Right lobe of liver (tissue), 6 donors: ENCODE measurements around the gene RGS12. TPM values are rescaled to one million over a fixed set of nuclear protein-coding genes. Genes with fewer than 3 reads are reported as not detected.
A peak's percentile ranks its signal among the peaks of the same experiment; 100 is the strongest.

Experiments
- ATAC-seq, 4 donors: fragments of 200-7000 bp; cut with Tn5 transposase; one replicate each; pipeline ENCODE4 v1.9.1; 2020; ENCODE audit warnings: mild to moderate bottlenecking in 4 of 4, moderate library complexity in 4 of 4
- DNase-seq, 3 donors: peaks; one replicate each; pipeline ENCODE4 v3.0.0-alpha.2; 2020
- H3K27ac ChIP-seq, 3 donors: fragments of 200-600 bp; one replicate each; pipeline ENCODE4 v1.8.0; 2022
- H3K27me3 ChIP-seq, 2 donors: fragments of 200-600 bp; one replicate each; pipeline ENCODE4 v1.8.0; 2022
- H3K36me3 ChIP-seq, 4 donors: fragments of 200-600 bp; sonication (generic) in 1 of 4; one replicate each; pipeline versions ENCODE4 v1.5.1 to v1.8.0; 2017 to 2022; ENCODE audit warnings: control low read depth in 1 of 4
- H3K4me1 ChIP-seq, 4 donors: fragments of 200-600 bp; sonication (generic) in 1 of 4; one replicate each; pipeline versions ENCODE4 v1.5.1 to v1.8.0; 2017 to 2022; ENCODE audit warnings: control low read depth in 1 of 4
- H3K4me3 ChIP-seq, 3 donors: fragments of 200-600 bp; one replicate each; pipeline ENCODE4 v1.8.0; 2022
- H3K9me3 ChIP-seq, 4 donors: fragments of 200-600 bp; sonication (generic) in 1 of 4; one replicate each; pipeline versions ENCODE4 v1.5.1 to v1.8.0; 2017 to 2022; ENCODE audit warnings: control low read depth in 1 of 4
- CTCF ChIP-seq, 4 donors: fragments of 200-600 bp in 3 of 4; fragments of 450-650 bp in 1 of 4; IDR thresholded peaks; one replicate each; pipeline versions ENCODE4 v1.5.1 to v1.8.0; 2016 to 2022; ENCODE audit warnings: antibody characterized with exemption in 4 of 4, mild to moderate bottlenecking in 2 of 4
- POLR2A ChIP-seq: fragments of 450-650 bp; IDR thresholded peaks from one replicate; pipeline ENCODE4 v1.6.1; 2017; ENCODE audit warnings: antibody characterized with exemption, mild to moderate bottlenecking
- WGBS: methylation state at CpG from one replicate; pipeline ENCODE4 v1.1.6; 2018; ENCODE audit warnings: low coverage, low lambda C conversion rate; ENCODE audit not compliant: insufficient coverage; ENCODE audit errors: missing lambda C conversion rate; 5-methylcytosine and 5-hydroxymethylcytosine counted together
- intact Hi-C, 2 donors: fragments of 100-400 bp; cut with DNase I; formaldehyde crosslinking; loops; one replicate each; pipeline versions ENCODE4 v1.11.2 to v1.14.1; 2022
- long read RNA-seq: library from polyadenylated mRNA; unstranded; transcript quantifications from one replicate; pipeline ENCODE4 v2.0.0, GENCODE V29; 2019
- total RNA-seq, 6 experiments: library from RNA; depleted of rRNA in 2 of 6; stranded (reverse); fragments of >200 nt in 2 of 6; fragmentation: NEBNext Ultra II Directional in 3 of 6; extraction: Animal tissue kit (Norgen Biotek cat#: 25700) in 3 of 6; gene quantifications; one replicate each; pipeline versions ENCODE4 v1.1.0 to v1.2.4, GENCODE V29; 2016 to 2023
- donor health status: DM: no; HTN: yes; CAD: no.
- donor health status: DM: no; HTN: no; CAD: no.
- donor health status: DM: no; HTN: no; CAD: no.
- donor health status: DM: no; HTN: yes; CAD: no.
- donor health status: DM: no; HTN: yes; CAD: no.

RGS12 gene, protein sequence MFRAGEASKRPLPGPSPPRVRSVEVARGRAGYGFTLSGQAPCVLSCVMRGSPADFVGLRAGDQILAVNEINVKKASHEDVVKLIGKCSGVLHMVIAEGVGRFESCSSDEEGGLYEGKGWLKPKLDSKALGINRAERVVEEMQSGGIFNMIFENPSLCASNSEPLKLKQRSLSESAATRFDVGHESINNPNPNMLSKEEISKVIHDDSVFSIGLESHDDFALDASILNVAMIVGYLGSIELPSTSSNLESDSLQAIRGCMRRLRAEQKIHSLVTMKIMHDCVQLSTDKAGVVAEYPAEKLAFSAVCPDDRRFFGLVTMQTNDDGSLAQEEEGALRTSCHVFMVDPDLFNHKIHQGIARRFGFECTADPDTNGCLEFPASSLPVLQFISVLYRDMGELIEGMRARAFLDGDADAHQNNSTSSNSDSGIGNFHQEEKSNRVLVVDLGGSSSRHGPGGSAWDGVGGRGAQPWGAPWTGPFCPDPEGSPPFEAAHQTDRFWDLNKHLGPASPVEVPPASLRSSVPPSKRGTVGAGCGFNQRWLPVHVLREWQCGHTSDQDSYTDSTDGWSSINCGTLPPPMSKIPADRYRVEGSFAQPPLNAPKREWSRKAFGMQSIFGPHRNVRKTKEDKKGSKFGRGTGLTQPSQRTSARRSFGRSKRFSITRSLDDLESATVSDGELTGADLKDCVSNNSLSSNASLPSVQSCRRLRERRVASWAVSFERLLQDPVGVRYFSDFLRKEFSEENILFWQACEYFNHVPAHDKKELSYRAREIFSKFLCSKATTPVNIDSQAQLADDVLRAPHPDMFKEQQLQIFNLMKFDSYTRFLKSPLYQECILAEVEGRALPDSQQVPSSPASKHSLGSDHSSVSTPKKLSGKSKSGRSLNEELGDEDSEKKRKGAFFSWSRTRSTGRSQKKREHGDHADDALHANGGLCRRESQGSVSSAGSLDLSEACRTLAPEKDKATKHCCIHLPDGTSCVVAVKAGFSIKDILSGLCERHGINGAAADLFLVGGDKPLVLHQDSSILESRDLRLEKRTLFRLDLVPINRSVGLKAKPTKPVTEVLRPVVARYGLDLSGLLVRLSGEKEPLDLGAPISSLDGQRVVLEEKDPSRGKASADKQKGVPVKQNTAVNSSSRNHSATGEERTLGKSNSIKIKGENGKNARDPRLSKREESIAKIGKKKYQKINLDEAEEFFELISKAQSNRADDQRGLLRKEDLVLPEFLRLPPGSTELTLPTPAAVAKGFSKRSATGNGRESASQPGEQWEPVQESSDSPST (N-terminal part only)
- total RNA-seq, result 10 to 100 TPM; 15.0 to 29.6 (median 22.1) TPM
- long read RNA-seq, partial matches to known transcripts, result 1 of 1 reads
- long read RNA-seq, other reads (novel, unspliced or antisense), result 0 of 1 reads

DNA sequence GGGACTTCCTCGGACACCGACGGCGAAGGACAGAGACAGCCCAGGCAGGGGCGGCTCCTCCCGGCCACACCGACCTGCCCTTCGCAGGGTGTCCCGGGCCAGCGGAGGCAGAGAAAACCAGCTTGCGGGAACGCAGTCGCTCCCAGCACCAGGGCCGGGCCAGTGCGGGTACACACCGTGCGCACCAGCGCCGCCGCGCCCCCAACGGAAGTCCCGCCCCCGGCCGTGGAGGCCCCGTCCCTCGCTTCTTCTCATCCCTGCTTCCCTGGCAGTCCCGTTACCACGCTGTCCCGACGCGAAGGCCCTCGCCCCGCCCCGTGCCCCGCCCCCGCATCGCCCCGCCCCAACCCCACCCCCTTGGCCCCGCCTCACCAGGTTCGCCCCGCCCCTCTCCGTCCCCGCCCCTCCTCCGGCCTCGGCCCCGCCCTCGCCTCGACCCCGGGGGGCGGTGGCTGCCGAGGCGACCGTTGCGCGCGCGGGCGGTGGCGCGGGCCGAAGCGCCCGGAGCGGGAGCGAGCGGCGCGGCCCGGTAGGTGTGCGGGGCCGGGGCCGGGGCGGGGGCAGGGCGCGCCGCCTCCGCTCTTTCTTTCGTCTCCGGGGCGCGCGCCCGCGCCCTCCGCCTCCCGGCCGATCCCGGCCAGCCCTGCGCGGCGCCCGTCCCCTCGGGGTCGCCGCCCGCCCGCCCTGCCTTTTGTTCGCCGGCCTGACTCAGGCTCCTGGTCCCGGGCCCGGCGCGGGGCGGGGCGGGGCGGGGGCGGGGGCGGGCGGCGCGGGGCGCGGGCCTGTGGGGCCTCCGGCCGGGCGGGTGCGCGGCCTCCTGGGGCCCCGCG is at the start of gene RGS12:
Gene RGS12 (plus strand): TSS at position 451 of the 830 bp plus-strand sequence. CDS start 23,150 bp downstream, outside the sequence.
- intact Hi-C loops, result no loop called here
- WGBS, result 0% methylated on average over 2 of the region's 121 CpGs
- TF ChIP-seq POLR2A, result peak; percentile 89
- no peak for TF ChIP-seq CTCF (IDR thresholded peaks at IDR 0.05)

GRCh38 chr4:3243136-3243780 is 49.6 kb upstream of the RGS12 start:
- no peaks in the 10 kb centered on the region for H3K27me3 ChIP-seq
- H3K9me3 ChIP-seq, result no peaks in the 10 kb centered on the region
- no peak overlapping the region for H3K4me3 ChIP-seq
- no peak overlapping the region for H3K27ac ChIP-seq
- WGBS, result 86% methylated on average over 1 of the region's 23 CpGs
- ATAC-seq (no peak), DNase-seq (no peak)
- intact Hi-C loops, result no loop called here
- no peaks in the 10 kb centered on the region for H3K4me1 ChIP-seq
- H3K36me3 ChIP-seq, result peaks cover 0 to 33% (median 0%) of the 10 kb centered on the region in 4 donors
- TF ChIP-seq POLR2A (no peak), CTCF (IDR thresholded peaks at IDR 0.05) (no peak)

More for the DNA sequence above, at the start of gene RGS12:
- ATAC-seq, result peak; percentile 92 to 96 (median 93)
- Histone ChIP-seq H3K9me3 (no peaks in the 10 kb centered on the region), H3K4me1 (peaks cover 0 to 6% (median 3%) of the 10 kb centered on the region in 4 donors), H3K27me3 (no peaks in the 10 kb centered on the region), H3K27ac (peak within 1 kb of the TSS; percentile 74 to 86 (median 77)), H3K36me3 (no peaks in the 10 kb centered on the region), H3K4me3 (peak within 1 kb of the TSS; percentile 65 to 96 (median 92))
- peak; percentile 97 to 98 (median 98) for DNase-seq

DNA sequence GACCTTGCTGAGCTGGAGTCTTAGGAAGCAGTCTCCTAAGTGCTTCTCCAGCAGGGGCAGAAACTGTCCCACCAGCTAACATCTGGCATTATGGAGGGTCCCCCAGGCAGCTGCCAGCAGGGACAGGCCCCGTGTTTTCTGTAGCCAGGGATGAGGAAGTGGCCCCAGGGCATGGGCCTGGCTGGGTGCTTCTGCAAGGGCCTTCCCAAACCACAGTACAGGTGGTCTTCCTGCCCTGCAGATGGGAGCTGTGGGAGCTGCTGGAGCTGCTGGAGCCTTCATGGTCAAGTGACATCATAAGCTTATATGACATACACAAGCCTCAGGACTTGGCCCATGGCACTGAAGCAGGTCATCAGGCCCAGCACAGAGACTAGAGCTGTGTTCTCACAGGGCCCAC is 48.8 kb upstream of the RGS12 start:
- Histone ChIP-seq H3K4me1 (no peaks in the 10 kb centered on the region), H3K27ac (no peak overlapping the region), H3K27me3 (no peaks in the 10 kb centered on the region), H3K4me3 (no peak overlapping the region), H3K9me3 (no peaks in the 10 kb centered on the region), H3K36me3 (peaks cover 0 to 25% (median 0%) of the 10 kb centered on the region in 4 donors)
- no peak for ATAC-seq
- DNase-seq, result no peak
- TF ChIP-seq POLR2A (no peak), CTCF (IDR thresholded peaks at IDR 0.05) (no peak)
- no CpG with 5 or more reads among the region's 1 CpG for WGBS
- intact Hi-C loops, result no loop called here
